ENCODE measurements around the gene RAB40C.

DNA sequence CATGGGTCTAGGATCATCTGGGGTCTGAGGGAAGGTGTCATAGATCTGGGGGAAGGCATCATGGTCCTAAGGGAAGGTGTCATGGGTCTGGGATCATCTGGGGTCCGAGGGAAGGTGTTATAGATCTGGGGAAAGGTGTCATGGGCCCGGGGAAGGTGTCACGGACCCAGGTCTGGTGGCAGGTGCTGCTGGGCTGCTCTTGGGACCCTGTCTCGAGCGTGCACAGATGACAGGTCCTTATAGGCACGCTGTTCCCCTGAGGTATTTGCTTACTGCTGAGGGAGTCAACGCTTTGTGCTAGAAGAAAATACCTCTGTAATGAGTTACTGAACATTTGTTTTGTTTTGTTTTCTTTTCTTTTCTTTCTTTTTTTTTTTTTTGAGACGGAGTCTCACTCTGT is 1.4 kb downstream of the RAB40C start:
- no peak for TF ChIP-seq SP1 (IDR thresholded peaks at IDR 0.05)
- no peak for TF ChIP-seq FOXA1 (IDR thresholded peaks at IDR 0.05)
- TF ChIP-seq BHLHE40 (IDR thresholded peaks at IDR 0.05; ENCODE audit: borderline replicate concordance): no peak
- TF ChIP-seq NFRKB (IDR thresholded peaks at IDR 0.05): no peak
- TF ChIP-seq ARNT (IDR thresholded peaks at IDR 0.05): no peak
- no peak for TF ChIP-seq ZNF384 (IDR thresholded peaks at IDR 0.05)
- no peak for TF ChIP-seq SUZ12 (IDR thresholded peaks at IDR 0.05)
- TF ChIP-seq FOXM1 (IDR thresholded peaks at IDR 0.05; ENCODE audit: borderline replicate concordance): no peak
- TF ChIP-seq LEF1 (IDR thresholded peaks at IDR 0.05; ENCODE audit: borderline replicate concordance): no peak
- TF ChIP-seq, protein P1, sequence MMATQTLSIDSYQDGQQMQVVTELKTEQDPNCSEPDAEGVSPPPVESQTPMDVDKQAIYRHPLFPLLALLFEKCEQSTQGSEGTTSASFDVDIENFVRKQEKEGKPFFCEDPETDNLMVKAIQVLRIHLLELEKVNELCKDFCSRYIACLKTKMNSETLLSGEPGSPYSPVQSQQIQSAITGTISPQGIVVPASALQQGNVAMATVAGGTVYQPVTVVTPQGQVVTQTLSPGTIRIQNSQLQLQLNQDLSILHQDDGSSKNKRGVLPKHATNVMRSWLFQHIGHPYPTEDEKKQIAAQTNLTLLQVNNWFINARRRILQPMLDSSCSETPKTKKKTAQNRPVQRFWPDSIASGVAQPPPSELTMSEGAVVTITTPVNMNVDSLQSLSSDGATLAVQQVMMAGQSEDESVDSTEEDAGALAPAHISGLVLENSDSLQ (IDR thresholded peaks at IDR 0.05): no peak
- TF ChIP-seq ELF4 (IDR thresholded peaks at IDR 0.05): no peak
- TF ChIP-seq HDGF (IDR thresholded peaks at IDR 0.05; ENCODE audit: borderline replicate concordance): no peak
